Sigmoid colon (tissue), 7 donors: Measurements from ENCODE around the gene KHNYN. TPM values are rescaled to one million over a fixed set of nuclear protein-coding genes. Genes with fewer than 3 reads are reported as not detected.

Experiments used
- DNase-seq: peaks from one replicate; pipeline ENCODE4 v3.0.0-alpha.2; 2019
- H3K27ac ChIP-seq, 4 donors: fragments of 200-600 bp; sonication (generic); one replicate each; pipeline ENCODE4 v1.5.1; 2016 to 2019; ENCODE audit warnings: mild to moderate bottlenecking in 1 of 4
- H3K27me3 ChIP-seq, 3 donors: fragments of 200-600 bp; sonication (generic); one replicate each; pipeline ENCODE4 v1.5.1; 2019; ENCODE audit warnings: mild to moderate bottlenecking in 1 of 3
- H3K36me3 ChIP-seq, 4 donors: fragments of 200-600 bp; sonication (generic); one replicate each; pipeline ENCODE4 v1.5.1; 2016 to 2019
- H3K4me1 ChIP-seq, 4 donors: fragments of 200-600 bp; sonication (generic); one replicate each; pipeline ENCODE4 v1.5.1; 2017 to 2019
- H3K4me3 ChIP-seq, 4 donors: fragments of 200-600 bp; sonication (generic); one replicate each; pipeline ENCODE4 v1.5.1; 2017 to 2019; ENCODE audit warnings: mild to moderate bottlenecking in 2 of 4, moderate library complexity in 1 of 4
- H3K9me3 ChIP-seq, 4 donors: fragments of 200-600 bp in 3 of 4; sonication (generic) in 3 of 4; one replicate each; pipeline versions ENCODE4 v1.5.1 to v1.6.1; 2013 to 2019
- EP300 ChIP-seq, 4 donors: sonication (generic); formaldehyde crosslinking; IDR thresholded peaks; one replicate each; pipeline ENCODE4 v1.6.1; 2017; ENCODE audit warnings: antibody characterized with exemption in 4 of 4
- POLR2A ChIP-seq, 2 donors: fragments of 450-650 bp; IDR thresholded peaks; one replicate each; pipeline ENCODE4 v1.6.1; 2016; ENCODE audit warnings: antibody characterized with exemption in 2 of 2, mild to moderate bottlenecking in 2 of 2, moderate library complexity in 2 of 2
- POLR2AphosphoS5 ChIP-seq, 4 donors: sonication (generic); formaldehyde crosslinking; IDR thresholded peaks; one replicate each; pipeline ENCODE4 v1.6.1; 2017; ENCODE audit warnings: antibody characterized with exemption in 4 of 4
- WGBS, 2 donors: extraction: QIAGEN DNeasy Blood & Tissue Kit; methylation state at CpG; one replicate each; pipeline ENCODE4 v1.1.7; 2013; 5-methylcytosine and 5-hydroxymethylcytosine counted together
- intact Hi-C: fragments of 100-400 bp; cut with DNase I; formaldehyde crosslinking; loops from one replicate; pipeline ENCODE4 v1.15.1; 2023
- polyA plus RNA-seq, 3 donors: library from polyadenylated mRNA; stranded (reverse); fragments of 200-250 nt; gene quantifications; one replicate each; pipeline ENCODE4 v1.2.3, GENCODE V29; 2013
- total RNA-seq, 4 donors: library from RNA; depleted of rRNA; stranded (reverse); fragments of >200 nt; gene quantifications; one replicate each; pipeline ENCODE4 v1.1.0, GENCODE V29; 2016
- TF ChIP-seq, protein P1 (sequence below), 4 experiments: fragments of 450-650 bp in 3 of 4; fragments of 200-600 bp in 1 of 4; IDR thresholded peaks; one replicate each; pipeline ENCODE4 v1.5.1; 2016 to 2019; ENCODE audit warnings: antibody characterized with exemption in 4 of 4, mild to moderate bottlenecking in 3 of 4, moderate library complexity in 2 of 4
- donor health status: healthy with polysubstance abuse.
- donor health status: Bipolar disorder and iron deficiency.
- donor health status: healthy.

Gene KHNYN
- total and polyA plus RNA-seq, 7 donors, result 16.2 to 64.6 (median 46.9) TPM

DNA sequence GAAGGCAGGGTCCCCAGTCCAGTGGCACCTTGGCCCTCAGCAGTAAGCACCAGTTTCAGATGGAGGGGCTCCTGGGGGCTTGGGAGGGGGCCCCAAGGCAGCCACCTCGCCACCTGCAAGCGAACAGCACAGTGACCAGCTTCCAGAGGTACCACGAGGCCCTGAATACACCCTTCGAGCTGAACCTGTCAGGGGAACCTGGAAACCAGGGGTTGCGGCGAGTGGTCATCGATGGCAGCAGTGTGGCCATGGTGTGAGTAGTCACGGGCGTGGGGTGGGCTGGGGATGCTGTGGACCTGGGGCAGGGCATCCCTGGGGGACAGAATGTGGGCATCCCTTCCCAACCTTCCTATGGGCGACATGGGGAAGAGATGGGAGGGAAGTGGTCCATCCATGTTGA lies 19.8 kb upstream of the KHNYN start:
- Histone ChIP-seq H3K27ac (no peak overlapping the region), H3K4me1 (no peaks in the 10 kb centered on the region), H3K9me3 (no peaks in the 10 kb centered on the region), H3K27me3 (no peaks in the 10 kb centered on the region), H3K36me3 (peaks cover 7 to 56% (median 18%) of the 10 kb centered on the region in 4 donors), H3K4me3 (no peak overlapping the region)
- intact Hi-C loops, result loop anchor here (5.0 kb wide), 1 partner anchor 78 kb away; no protein-coding TSS in a partner anchor
- DNase-seq, result peak; percentile 61
- TF ChIP-seq POLR2A (IDR thresholded peaks at IDR 0.05) (no peak), POLR2AphosphoS5 (IDR thresholded peaks at IDR 0.05) (no peak), EP300 (IDR thresholded peaks at IDR 0.05) (no peak)
- TF ChIP-seq, protein P1, sequence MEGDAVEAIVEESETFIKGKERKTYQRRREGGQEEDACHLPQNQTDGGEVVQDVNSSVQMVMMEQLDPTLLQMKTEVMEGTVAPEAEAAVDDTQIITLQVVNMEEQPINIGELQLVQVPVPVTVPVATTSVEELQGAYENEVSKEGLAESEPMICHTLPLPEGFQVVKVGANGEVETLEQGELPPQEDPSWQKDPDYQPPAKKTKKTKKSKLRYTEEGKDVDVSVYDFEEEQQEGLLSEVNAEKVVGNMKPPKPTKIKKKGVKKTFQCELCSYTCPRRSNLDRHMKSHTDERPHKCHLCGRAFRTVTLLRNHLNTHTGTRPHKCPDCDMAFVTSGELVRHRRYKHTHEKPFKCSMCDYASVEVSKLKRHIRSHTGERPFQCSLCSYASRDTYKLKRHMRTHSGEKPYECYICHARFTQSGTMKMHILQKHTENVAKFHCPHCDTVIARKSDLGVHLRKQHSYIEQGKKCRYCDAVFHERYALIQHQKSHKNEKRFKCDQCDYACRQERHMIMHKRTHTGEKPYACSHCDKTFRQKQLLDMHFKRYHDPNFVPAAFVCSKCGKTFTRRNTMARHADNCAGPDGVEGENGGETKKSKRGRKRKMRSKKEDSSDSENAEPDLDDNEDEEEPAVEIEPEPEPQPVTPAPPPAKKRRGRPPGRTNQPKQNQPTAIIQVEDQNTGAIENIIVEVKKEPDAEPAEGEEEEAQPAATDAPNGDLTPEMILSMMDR (IDR thresholded peaks at IDR 0.05), result no peak
- 94 to 95% methylated on average over 10 of the region's 10 CpGs for WGBS, 2 donors

DNA sequence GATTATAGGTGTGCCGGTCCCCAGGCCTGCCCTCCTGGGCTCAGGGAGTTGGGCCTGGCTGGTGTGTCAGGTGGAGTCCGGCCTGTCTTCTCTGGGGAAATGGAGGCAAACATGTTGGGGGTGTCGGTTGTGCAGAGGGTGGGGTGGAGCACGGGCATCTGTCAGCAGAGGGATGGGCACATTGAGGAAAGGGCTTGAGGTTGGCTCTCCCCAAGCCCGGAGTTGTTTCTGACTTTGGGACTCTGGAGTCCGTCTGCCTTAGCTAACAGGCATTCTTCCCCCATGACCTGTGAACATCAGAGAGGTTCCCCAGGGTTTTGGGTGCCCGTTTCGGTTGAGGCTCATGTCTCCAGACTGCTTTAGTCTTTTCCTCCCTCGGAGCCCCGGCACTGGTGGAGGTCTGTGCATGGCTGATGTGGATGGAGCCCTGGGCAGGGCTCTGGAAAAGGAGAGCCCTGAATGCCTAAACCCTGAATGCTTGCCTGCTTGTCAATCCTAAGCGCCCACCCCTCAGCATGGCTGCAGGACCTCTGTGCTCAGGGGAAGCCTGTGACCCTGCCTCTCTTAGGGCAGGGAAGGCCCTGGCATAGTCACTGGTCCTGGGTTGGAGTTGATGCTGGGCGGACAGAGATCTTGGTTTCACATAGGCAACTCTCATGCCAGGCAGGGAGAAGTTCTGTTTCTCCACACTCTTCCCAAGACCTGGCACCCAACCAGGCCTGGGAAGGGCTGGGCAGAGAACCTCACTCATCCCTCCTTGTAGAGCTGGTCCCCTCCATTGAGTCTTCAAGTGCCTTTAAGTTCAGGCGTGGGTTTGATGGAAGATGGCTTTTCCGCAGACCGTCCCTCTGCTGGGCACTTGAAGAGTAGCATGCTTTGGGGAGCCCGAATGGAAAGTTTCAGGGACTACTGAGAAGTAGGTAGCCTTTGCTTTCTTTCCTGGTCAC lies 18.0 kb upstream of the KHNYN start:
- intact Hi-C loops, result loop anchor here (5.0 kb wide), 1 partner anchor 79 kb away; no protein-coding TSS in a partner anchor
- Histone ChIP-seq H3K36me3 (peaks cover 7 to 62% (median 18%) of the 10 kb centered on the region in 4 donors), H3K27ac (no peak overlapping the region), H3K9me3 (no peaks in the 10 kb centered on the region), H3K4me3 (no peak overlapping the region), H3K27me3 (no peaks in the 10 kb centered on the region), H3K4me1 (no peaks in the 10 kb centered on the region)
- WGBS, 2 donors, result 68 to 73% methylated on average over 16 of the region's 16 CpGs
- TF ChIP-seq, protein P1 (IDR thresholded peaks at IDR 0.05), result peak; percentile 25 to 73 (median 61)
- TF ChIP-seq EP300 (IDR thresholded peaks at IDR 0.05) (no peak), POLR2A (IDR thresholded peaks at IDR 0.05) (no peak), POLR2AphosphoS5 (IDR thresholded peaks at IDR 0.05) (peak in 1 of 4 donors; percentile 7)
- DNase-seq, result peak; percentile 69

DNA sequence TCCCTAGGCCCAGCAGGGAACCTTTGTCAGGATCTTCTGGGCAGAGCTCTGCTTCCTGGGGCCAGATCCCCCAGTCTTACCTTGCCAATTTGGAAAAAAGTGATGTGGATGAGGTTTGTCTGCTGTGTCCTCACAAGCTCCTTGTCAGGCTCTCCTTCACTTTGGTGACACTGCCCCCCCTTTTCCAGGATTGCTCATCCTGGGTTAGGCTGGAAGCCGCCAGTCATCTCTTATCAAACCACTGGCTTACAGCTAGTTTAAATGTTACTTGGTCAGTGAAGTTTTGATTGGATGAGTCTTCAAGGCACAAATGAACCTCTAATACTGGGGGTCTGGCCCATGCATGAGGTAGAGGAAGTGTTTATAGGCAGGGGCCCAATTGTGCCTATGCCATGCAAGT lies 15.7 kb upstream of the KHNYN start:
- intact Hi-C loops, result loop anchor here (5.0 kb wide), 1 partner anchor 82 kb away; no protein-coding TSS in a partner anchor
- H3K4me1 ChIP-seq, result peaks cover 0 to 7% (median 0%) of the 10 kb centered on the region in 4 donors
- peak; percentile 38 for DNase-seq
- peaks cover under 1 to 41% (median 10%) of the 10 kb centered on the region in 4 donors for H3K36me3 ChIP-seq
- no peak overlapping the region for H3K4me3 ChIP-seq
- H3K27ac ChIP-seq, result no peak overlapping the region
- H3K27me3 ChIP-seq, result no peaks in the 10 kb centered on the region
- TF ChIP-seq POLR2A (IDR thresholded peaks at IDR 0.05), result no peak
- TF ChIP-seq EP300 (IDR thresholded peaks at IDR 0.05), result no peak
- TF ChIP-seq, protein P1 (IDR thresholded peaks at IDR 0.05), result no peak
- TF ChIP-seq POLR2AphosphoS5 (IDR thresholded peaks at IDR 0.05), result no peak
- no peaks in the 10 kb centered on the region for H3K9me3 ChIP-seq
- WGBS, 2 donors, result 93 to 98% methylated on average over 1 of the region's 1 CpG

DNA sequence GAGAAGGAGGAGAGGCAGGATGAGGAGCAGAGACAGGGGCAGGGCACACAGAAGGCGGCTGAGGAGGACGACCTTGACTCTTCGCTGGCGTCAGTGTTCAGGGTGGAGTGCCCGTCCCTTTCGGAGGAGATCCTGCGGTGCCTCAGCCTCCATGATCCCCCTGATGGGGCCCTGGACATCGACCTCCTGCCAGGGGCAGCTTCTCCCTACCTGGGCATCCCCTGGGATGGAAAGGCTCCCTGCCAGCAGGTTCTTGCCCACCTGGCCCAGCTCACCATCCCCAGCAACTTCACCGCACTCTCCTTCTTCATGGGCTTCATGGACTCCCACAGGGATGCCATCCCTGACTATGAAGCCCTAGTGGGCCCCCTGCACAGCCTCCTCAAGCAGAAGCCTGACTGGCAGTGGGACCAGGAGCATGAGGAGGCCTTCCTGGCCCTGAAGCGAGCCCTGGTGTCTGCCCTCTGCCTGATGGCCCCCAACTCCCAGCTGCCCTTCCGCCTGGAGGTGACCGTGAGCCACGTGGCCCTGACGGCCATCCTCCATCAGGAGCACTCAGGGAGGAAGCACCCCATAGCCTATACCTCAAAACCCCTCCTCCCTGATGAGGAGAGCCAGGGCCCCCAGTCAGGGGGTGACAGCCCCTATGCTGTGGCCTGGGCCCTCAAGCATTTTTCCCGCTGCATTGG lies 14.9 kb upstream of the KHNYN start:
- Histone ChIP-seq H3K4me3 (no peak overlapping the region), H3K27me3 (no peaks in the 10 kb centered on the region), H3K4me1 (peaks cover 0 to 7% (median 0%) of the 10 kb centered on the region in 4 donors), H3K9me3 (no peaks in the 10 kb centered on the region), H3K27ac (no peak overlapping the region), H3K36me3 (peaks cover 0 to 33% (median 9%) of the 10 kb centered on the region in 4 donors)
- WGBS, 2 donors, result 91 to 92% methylated on average over 15 of the region's 15 CpGs
- intact Hi-C loops, result loop anchor here (5.0 kb wide), 1 partner anchor 83 kb away; no protein-coding TSS in a partner anchor
- TF ChIP-seq, protein P1 (IDR thresholded peaks at IDR 0.05), result no peak
- TF ChIP-seq EP300 (IDR thresholded peaks at IDR 0.05) (no peak), POLR2AphosphoS5 (IDR thresholded peaks at IDR 0.05) (no peak), POLR2A (IDR thresholded peaks at IDR 0.05) (no peak)
- DNase-seq, result no peak
